Nephron (organoid): ENCODE results near the gene TDRKH.
A peak's percentile ranks its signal among the peaks of the same experiment; 100 is the strongest.

Experiments used
- H3K27ac Mint-ChIP-seq, 3 experiments: 2 replicates each; pipeline ENCODE4 v1.8.0; 2020; ENCODE audit warnings: mixed read lengths in 3 of 3, mild to moderate bottlenecking in 2 of 3, moderate library complexity in 1 of 3
- H3K27me3 Mint-ChIP-seq: 2 replicates; pipeline ENCODE4 v1.8.0; 2021; ENCODE audit warnings: low read depth, mild to moderate bottlenecking, moderate library complexity, mixed read lengths
- H3K36me3 Mint-ChIP-seq: 2 replicates; pipeline ENCODE4 v1.8.0; 2020; ENCODE audit warnings: low read depth, mixed read lengths
- H3K4me1 Mint-ChIP-seq: 2 replicates; pipeline ENCODE4 v1.8.0; 2020; ENCODE audit warnings: mixed read lengths
- H3K4me3 Mint-ChIP-seq, 3 experiments: 2 replicates each; pipeline ENCODE4 v1.8.0; 2020; ENCODE audit warnings: mild to moderate bottlenecking in 3 of 3, mixed read lengths in 3 of 3, moderate library complexity in 2 of 3
- H3K9me3 Mint-ChIP-seq: 2 replicates; pipeline ENCODE4 v1.8.0; 2020; ENCODE audit warnings: mixed read lengths
- TF ChIP-seq, protein P1 (sequence below), 3 experiments: fragments of 200-600 bp; sonication (generic); IDR thresholded peaks; one replicate each; pipeline ENCODE4 v1.5.0; 2021; ENCODE audit warnings: antibody characterized with exemption in 3 of 3; ENCODE audit not compliant: unreplicated experiment in 3 of 3

TDRKH gene

GRCh38 chr1:151831605-151832004, 41.3 kb upstream of the TDRKH start, which contains the start of gene RORC:
Gene RORC, minus strand, starts transcription at chr1:151831802. Its CDS starts 38 bp downstream, at chr1:151831764.
- Mint-ChIP-seq H3K4me3 (peak within 1 kb of the TSS in 1 of 3 experiments; percentile 30), H3K4me1 (peaks cover 34% of the 10 kb centered on the region), H3K27ac (no peak within 1 kb of the TSS), H3K36me3 (no peaks in the 10 kb centered on the region), H3K9me3 (peaks cover 2% of the 10 kb centered on the region), H3K27me3 (peaks cover 28% of the 10 kb centered on the region)
- TF ChIP-seq, protein P1, sequence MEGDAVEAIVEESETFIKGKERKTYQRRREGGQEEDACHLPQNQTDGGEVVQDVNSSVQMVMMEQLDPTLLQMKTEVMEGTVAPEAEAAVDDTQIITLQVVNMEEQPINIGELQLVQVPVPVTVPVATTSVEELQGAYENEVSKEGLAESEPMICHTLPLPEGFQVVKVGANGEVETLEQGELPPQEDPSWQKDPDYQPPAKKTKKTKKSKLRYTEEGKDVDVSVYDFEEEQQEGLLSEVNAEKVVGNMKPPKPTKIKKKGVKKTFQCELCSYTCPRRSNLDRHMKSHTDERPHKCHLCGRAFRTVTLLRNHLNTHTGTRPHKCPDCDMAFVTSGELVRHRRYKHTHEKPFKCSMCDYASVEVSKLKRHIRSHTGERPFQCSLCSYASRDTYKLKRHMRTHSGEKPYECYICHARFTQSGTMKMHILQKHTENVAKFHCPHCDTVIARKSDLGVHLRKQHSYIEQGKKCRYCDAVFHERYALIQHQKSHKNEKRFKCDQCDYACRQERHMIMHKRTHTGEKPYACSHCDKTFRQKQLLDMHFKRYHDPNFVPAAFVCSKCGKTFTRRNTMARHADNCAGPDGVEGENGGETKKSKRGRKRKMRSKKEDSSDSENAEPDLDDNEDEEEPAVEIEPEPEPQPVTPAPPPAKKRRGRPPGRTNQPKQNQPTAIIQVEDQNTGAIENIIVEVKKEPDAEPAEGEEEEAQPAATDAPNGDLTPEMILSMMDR (IDR thresholded peaks at IDR 0.05; ENCODE audit: unreplicated experiment in 3 of 3): no peak

DNA sequence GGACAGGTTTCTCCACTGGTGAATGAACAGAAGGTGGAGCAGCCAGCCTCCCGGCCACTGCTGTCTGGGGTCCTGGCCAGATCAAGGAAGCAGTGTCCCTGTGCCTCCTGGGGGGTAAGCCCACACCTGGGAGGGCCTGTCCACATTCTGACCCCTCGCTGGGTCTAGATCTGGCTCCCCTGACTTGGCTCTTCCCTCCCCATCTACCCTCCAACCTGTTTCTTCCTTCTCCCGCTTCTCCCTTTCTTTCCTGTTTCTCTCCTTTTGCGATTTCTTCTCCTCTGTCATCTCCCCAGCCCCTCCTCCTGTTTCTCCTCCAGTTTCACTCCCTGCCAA, 40.9 kb upstream of the TDRKH start:
- Mint-ChIP-seq H3K36me3 (no peaks in the 10 kb centered on the region), H3K9me3 (no peaks in the 10 kb centered on the region), H3K4me1 (peaks cover 34% of the 10 kb centered on the region), H3K27me3 (peaks cover 24% of the 10 kb centered on the region), H3K27ac (no peak overlapping the region), H3K4me3 (peak overlapping the region in 1 of 3 experiments; percentile 30)
- TF ChIP-seq, protein P1 (IDR thresholded peaks at IDR 0.05; ENCODE audit: unreplicated experiment in 3 of 3): no peak

- Mint-ChIP-seq H3K27ac (no peak overlapping the region), H3K27me3 (peaks cover 15% of the 10 kb centered on the region), H3K36me3 (no peaks in the 10 kb centered on the region), H3K9me3 (no peaks in the 10 kb centered on the region), H3K4me1 (peaks cover 42% of the 10 kb centered on the region), H3K4me3 (no peak overlapping the region)
- TF ChIP-seq, protein P1 (IDR thresholded peaks at IDR 0.05; ENCODE audit: unreplicated experiment in 3 of 3): no peak
These were observed 39.8 kb upstream of the TDRKH start for GRCh38 chr1:151830055-151830454.

DNA sequence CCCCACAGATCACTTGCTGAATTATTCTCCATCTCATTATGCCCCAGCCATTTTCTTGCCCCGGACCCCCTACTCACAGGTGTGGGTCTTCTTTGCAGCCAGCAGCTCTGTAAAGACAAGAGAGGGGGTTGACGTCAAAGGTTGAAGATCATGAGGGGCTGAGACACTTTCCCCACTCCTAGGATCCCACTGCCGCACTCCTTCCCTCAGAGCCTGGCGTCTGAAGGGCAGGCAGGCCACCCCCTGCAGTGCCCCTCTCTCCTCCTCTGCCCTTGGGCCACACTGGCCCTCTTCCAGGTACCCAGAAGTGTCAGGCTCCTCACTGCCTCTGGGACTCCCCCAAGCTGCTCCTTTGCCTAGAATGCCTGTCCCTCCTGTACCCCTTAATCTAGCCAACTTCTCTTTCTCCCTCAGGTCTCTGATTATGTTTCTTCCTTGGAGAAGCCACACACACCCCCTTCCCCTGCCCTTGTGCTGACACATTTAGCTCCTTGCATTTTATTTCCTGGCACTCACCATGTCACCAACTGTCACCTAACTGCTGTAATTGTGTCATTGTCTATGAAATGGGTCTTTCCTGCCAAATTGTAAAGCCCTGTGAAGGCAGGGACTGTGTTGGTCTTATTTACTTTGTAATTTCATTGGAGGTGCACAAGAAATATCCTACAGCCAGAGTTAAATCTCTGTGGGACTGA, 39.2 kb upstream of the TDRKH start:
- peaks cover 13% of the 10 kb centered on the region for H3K27me3 Mint-ChIP-seq
- no peaks in the 10 kb centered on the region for H3K9me3 Mint-ChIP-seq
- peak overlapping the region in 1 of 3 experiments; percentile 26 for H3K4me3 Mint-ChIP-seq
- no peaks in the 10 kb centered on the region for H3K36me3 Mint-ChIP-seq
- peak overlapping the region; percentile 7 to 68 (median 22) for H3K27ac Mint-ChIP-seq
- TF ChIP-seq, protein P1 (IDR thresholded peaks at IDR 0.05; ENCODE audit: unreplicated experiment in 3 of 3): no peak
- peaks cover 48% of the 10 kb centered on the region for H3K4me1 Mint-ChIP-seq

DNA sequence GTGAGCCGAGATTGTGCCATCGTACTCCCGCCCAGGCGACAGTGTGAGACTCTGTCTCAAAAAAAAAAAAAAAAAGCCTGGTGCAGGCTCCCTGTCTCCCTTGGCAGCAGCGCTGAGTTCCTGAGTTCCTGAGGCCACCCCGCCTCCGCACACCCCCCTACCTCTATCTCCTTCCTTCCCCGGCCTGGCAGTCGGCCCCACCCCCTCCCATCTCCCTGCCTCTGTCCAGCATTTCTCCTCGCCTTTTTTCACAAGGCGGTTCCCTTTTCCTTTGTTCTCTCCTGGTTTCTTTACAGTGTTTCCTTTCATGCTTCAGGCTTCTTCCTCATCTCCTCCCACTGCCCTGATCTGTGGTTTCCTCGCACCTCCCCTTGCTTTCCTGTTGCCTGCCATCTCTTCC, 38.6 kb upstream of the TDRKH start:
- Mint-ChIP-seq H3K36me3 (no peaks in the 10 kb centered on the region), H3K4me3 (peak overlapping the region in 1 of 3 experiments; percentile 26), H3K9me3 (no peaks in the 10 kb centered on the region), H3K27ac (peak overlapping the region; percentile 7 to 68 (median 22)), H3K4me1 (peaks cover 49% of the 10 kb centered on the region), H3K27me3 (peaks cover 13% of the 10 kb centered on the region)
- TF ChIP-seq, protein P1 (IDR thresholded peaks at IDR 0.05; ENCODE audit: unreplicated experiment in 3 of 3): no peak

GRCh38 chr1:151827853-151828252, 37.6 kb upstream of the TDRKH start:
- H3K9me3 Mint-ChIP-seq: no peaks in the 10 kb centered on the region
- TF ChIP-seq, protein P1 (IDR thresholded peaks at IDR 0.05; ENCODE audit: unreplicated experiment in 3 of 3): no peak
- peaks cover 10% of the 10 kb centered on the region for H3K27me3 Mint-ChIP-seq

More at GRCh38 chr1:151827853-151828252, 37.6 kb upstream of the TDRKH start:
- no peak overlapping the region for H3K27ac Mint-ChIP-seq
- H3K4me1 Mint-ChIP-seq: peaks cover 38% of the 10 kb centered on the region
- no peaks in the 10 kb centered on the region for H3K36me3 Mint-ChIP-seq
- H3K4me3 Mint-ChIP-seq: no peak overlapping the region
